CD4-positive, alpha-beta T cell treated with Interleukin-15 for 1 hour (primary cell): ENCODE results near the gene SCUBE2.
"Not testable (repeated sequence)": the region's sequence is repeated elsewhere in the genome, so short reads cannot be mapped to it uniquely, and the experiment has no call there.

Source experiments
- DNase-seq: peaks from one replicate; pipeline ENCODE4 v3.0.0-alpha.2; 2020

SCUBE2 gene

GRCh38 chr11:9103542-9104276 is 12.3 kb upstream of the SCUBE2 start:
- no peak for DNase-seq

GRCh38 chr11:9099617-9100016 is 8.2 kb upstream of the SCUBE2 start:
- no peak for DNase-seq

GRCh38 chr11:9098455-9098854 is 7.1 kb upstream of the SCUBE2 start:
- not testable (repeated sequence) for DNase-seq

- DNase-seq: not testable (repeated sequence)
Measured at GRCh38 chr11:9097186-9097943, 6.0 kb upstream of the SCUBE2 start.

- DNase-seq: no peak
Measured at GRCh38 chr11:9096427-9096826, 5.0 kb upstream of the SCUBE2 start.

GRCh38 chr11:9095421-9095820 is 4.0 kb upstream of the SCUBE2 start:
- DNase-seq: no peak

- DNase-seq: no peak
Measured at GRCh38 chr11:9094420-9094819, 3.0 kb upstream of the SCUBE2 start.

GRCh38 chr11:9092853-9093778 is 1.7 kb upstream of the SCUBE2 start:
- DNase-seq: no peak

GRCh38 chr11:9092072-9092471 is 673 bp upstream of the SCUBE2 start:
- DNase-seq: no peak

GRCh38 chr11:9090488-9091043 is 833 bp downstream of the SCUBE2 start:
- no peak for DNase-seq

- no peak for DNase-seq
Measured at GRCh38 chr11:9089636-9090035, 1.8 kb downstream of the SCUBE2 start.

GRCh38 chr11:9089061-9089460 is 2.3 kb downstream of the SCUBE2 start:
- no peak for DNase-seq

- DNase-seq: no peak
Measured at GRCh38 chr11:9082575-9082974, 8.8 kb downstream of the SCUBE2 start.

- DNase-seq: no peak
Measured at GRCh38 chr11:9081153-9081552, 10.2 kb downstream of the SCUBE2 start.

GRCh38 chr11:9078113-9079086 is 13.0 kb downstream of the SCUBE2 start:
- no peak for DNase-seq

- no peak for DNase-seq
Measured at GRCh38 chr11:9077164-9077563, 14.2 kb downstream of the SCUBE2 start.

GRCh38 chr11:9076661-9077060 is 14.7 kb downstream of the SCUBE2 start:
- no peak for DNase-seq

GRCh38 chr11:9076046-9076445 is 15.4 kb downstream of the SCUBE2 start:
- DNase-seq: no peak

GRCh38 chr11:9075556-9075955 is 15.8 kb downstream of the SCUBE2 start:
- no peak for DNase-seq

- DNase-seq: no peak
Measured at GRCh38 chr11:9074338-9075029, 16.9 kb downstream of the SCUBE2 start.
